Measurements from ENCODE around the gene THRB.

DNA sequence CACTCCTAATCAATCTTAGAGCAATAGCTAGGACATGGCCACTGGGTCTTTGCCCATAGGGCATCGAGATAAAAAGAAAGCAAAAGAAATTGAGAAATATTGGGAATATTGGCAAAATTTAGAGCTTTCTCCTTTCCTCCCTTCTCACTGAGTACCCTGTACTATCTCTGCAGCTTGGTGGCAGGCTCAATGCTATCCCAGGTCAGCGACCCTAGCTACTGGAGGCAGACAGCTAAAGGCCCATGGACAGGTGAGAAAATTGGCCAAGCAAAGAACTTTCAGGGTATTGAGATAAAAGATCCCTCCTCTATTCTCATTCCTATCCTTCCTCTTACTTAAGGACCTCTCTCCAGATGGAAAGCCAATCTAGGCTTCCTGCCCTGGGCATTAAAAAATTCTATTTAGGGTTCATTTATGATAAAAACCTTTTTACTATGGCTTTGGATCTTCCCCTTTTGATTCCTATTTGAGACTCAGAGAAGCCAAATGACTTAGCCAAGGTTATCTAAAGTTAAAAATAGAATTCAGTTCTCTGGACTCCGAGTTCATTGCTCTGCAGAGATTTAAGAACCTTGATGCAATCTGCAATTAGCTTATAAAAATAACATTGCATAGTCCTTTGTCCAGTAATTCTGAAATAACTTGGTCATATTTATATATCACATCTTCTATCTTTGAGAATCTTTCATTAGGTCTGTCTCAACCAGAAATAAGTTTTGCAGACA is 75.4 kb downstream of the THRB start:
- no peak for TF ChIP-seq CTCF (IDR thresholded peaks at IDR 0.05)
- no peak for TF ChIP-seq POLR2A (IDR thresholded peaks at IDR 0.05)
- TF ChIP-seq EP300 (IDR thresholded peaks at IDR 0.05; ENCODE audit: low read depth), result no peak
- TF ChIP-seq POLR2AphosphoS5 (IDR thresholded peaks at IDR 0.05), result no peak
